ENCODE data around the gene SLC39A7. TPM values are rescaled to one million over a fixed set of nuclear protein-coding genes. Genes with fewer than 3 reads are reported as not detected.
A peak's percentile ranks its signal among the peaks of the same experiment; 100 is the strongest.

Gene SLC39A7
- total RNA-seq, 4 donors from 2014 or later: 21.9 to 45.4 (median 26.2) TPM

DNA sequence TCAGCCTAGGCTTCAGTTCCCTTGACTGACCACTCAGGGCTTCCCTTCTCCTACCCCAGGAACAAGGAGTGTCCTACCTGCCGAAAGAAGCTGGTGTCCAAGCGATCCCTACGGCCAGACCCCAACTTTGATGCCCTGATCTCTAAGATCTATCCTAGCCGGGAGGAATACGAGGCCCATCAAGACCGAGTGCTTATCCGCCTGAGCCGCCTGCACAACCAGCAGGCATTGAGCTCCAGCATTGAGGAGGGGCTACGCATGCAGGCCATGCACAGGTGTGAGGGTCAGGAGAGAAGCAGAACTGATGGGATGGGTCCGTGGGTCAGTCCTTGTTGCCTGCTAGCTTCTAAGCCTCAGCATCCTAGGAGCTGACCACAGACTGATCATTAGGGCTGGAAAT, 9.2 kb downstream of the SLC39A7 start:
- DNase-seq (no peak), ATAC-seq (no peak)
- in situ Hi-C loops (cut with MboI; ENCODE audit: low sequenced_read_pairs in 4 of 4): no loop called here
- Histone ChIP-seq H3K9me3 (no peaks in the 10 kb centered on the region), H3K4me3 (no peak overlapping the region), H3K27ac (no peak overlapping the region), H3K36me3 (peaks cover 0 to 16% of the 10 kb centered on the region in 2 donors), H3K27me3 (peaks cover 0 to 2% (median 0%) of the 10 kb centered on the region in 3 donors), H3K4me1 (peaks cover 24 to 34% of the 10 kb centered on the region in 2 donors)
- intact Hi-C loops (cut with DNase I; ENCODE audit: low total_unique reads): loop anchor here (2.0 kb wide), 2 partner anchors 39 to 63 kb away; partner anchors contain the start of gene RPS18
- no peak for TF ChIP-seq CTCF (IDR thresholded peaks at IDR 0.05 in 4 of 5, conservative IDR thresholded peaks at IDR 0.05 in 1 of 5)
- no peak for TF ChIP-seq POLR2A (IDR thresholded peaks at IDR 0.05)

DNA sequence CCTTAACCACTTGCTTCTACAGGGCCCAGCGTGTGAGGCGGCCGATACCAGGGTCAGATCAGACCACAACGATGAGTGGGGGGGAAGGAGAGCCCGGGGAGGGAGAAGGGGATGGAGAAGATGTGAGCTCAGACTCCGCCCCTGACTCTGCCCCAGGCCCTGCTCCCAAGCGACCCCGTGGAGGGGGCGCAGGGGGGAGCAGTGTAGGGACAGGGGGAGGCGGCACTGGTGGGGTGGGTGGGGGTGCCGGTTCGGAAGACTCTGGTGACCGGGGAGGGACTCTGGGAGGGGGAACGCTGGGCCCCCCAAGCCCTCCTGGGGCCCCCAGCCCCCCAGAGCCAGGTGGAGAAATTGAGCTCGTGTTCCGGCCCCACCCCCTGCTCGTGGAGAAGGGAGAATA, 10.5 kb downstream of the SLC39A7 start:
- Histone ChIP-seq H3K4me3 (no peak overlapping the region), H3K4me1 (peaks cover 20 to 29% of the 10 kb centered on the region in 2 donors), H3K27ac (no peak overlapping the region), H3K36me3 (peaks cover 0 to 16% of the 10 kb centered on the region in 2 donors), H3K27me3 (peaks cover 0 to 2% (median 0%) of the 10 kb centered on the region in 3 donors), H3K9me3 (no peaks in the 10 kb centered on the region)
- ATAC-seq (no peak), DNase-seq (no peak)
- intact Hi-C loops (cut with DNase I; ENCODE audit: low total_unique reads): no loop called here
- in situ Hi-C loops (cut with MboI; ENCODE audit: low sequenced_read_pairs in 4 of 4): no loop called here
- TF ChIP-seq POLR2A (IDR thresholded peaks at IDR 0.05) (no peak), CTCF (IDR thresholded peaks at IDR 0.05 in 4 of 5, conservative IDR thresholded peaks at IDR 0.05 in 1 of 5) (no peak)

DNA sequence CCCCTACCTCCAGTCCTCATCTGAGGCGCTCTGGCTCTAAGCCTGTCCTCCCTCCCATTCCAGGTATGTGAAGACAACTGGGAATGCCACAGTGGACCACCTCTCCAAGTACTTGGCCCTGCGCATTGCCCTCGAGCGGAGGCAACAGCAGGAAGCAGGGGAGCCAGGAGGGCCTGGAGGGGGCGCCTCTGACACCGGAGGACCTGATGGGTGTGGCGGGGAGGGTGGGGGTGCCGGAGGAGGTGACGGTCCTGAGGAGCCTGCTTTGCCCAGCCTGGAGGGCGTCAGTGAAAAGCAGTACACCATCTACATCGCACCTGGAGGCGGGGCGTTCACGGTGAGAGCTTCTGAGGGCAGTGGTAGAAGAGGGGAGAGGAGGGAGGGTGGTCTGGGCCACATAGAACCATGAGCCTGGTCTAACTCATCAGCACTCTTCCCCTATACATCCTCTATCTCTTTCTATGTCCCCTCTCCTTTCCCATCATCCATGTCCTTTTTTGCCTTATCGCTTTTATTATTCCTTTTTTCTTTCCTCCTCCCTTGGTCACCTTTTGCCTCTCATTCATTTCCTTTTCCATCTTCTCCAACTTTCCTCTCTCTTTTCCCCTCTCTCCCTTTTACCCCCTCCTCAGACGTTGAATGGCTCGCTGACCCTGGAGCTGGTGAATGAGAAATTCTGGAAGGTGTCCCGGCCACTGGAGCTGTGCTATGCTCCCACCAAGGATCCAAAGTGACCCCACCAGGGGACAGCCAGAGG, 11.2 kb downstream of the SLC39A7 start:
- no peak overlapping the region for H3K27ac ChIP-seq
- H3K36me3 ChIP-seq: peaks cover 0 to 16% of the 10 kb centered on the region in 2 donors
- no peak for DNase-seq
- no peak for ATAC-seq
- peaks cover 20 to 29% of the 10 kb centered on the region in 2 donors for H3K4me1 ChIP-seq
- in situ Hi-C loops (cut with MboI; ENCODE audit: low sequenced_read_pairs in 4 of 4) (no loop called here), intact Hi-C loops (cut with DNase I; ENCODE audit: low total_unique reads) (no loop called here)
- H3K4me3 ChIP-seq: no peak overlapping the region
- no peaks in the 10 kb centered on the region for H3K9me3 ChIP-seq
- H3K27me3 ChIP-seq: peaks cover 0 to 2% (median 0%) of the 10 kb centered on the region in 3 donors
- TF ChIP-seq CTCF (IDR thresholded peaks at IDR 0.05 in 4 of 5, conservative IDR thresholded peaks at IDR 0.05 in 1 of 5) (no peak), POLR2A (IDR thresholded peaks at IDR 0.05) (no peak)

DNA sequence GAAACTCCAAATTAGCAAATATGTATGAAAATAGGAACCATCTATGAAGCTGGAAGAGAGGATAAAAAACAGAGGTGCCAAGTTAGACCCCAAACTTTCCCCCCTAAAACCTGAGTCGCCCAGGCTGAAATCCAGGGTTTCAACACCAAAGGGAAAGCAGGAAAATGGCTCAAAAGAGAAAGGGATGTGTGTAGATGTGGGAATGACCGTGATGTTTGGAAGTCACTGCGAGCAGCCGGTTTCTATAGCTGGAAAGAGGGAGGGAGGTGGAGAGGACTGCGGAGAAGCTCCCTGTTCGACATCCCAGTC, 12.1 kb downstream of the SLC39A7 start:
- H3K27me3 ChIP-seq: peaks cover 0 to 2% (median 0%) of the 10 kb centered on the region in 3 donors
- DNase-seq (no peak), ATAC-seq (no peak)
- in situ Hi-C loops (cut with MboI; ENCODE audit: low sequenced_read_pairs in 4 of 4) (no loop called here), intact Hi-C loops (cut with DNase I; ENCODE audit: low total_unique reads) (no loop called here)
- no peaks in the 10 kb centered on the region for H3K9me3 ChIP-seq
- peaks cover 15 to 22% of the 10 kb centered on the region in 2 donors for H3K4me1 ChIP-seq
- peak overlapping the region; percentile 30 to 61 (median 52) for H3K4me3 ChIP-seq
- H3K36me3 ChIP-seq: peaks cover 0 to 16% of the 10 kb centered on the region in 2 donors
- TF ChIP-seq CTCF (IDR thresholded peaks at IDR 0.05 in 4 of 5, conservative IDR thresholded peaks at IDR 0.05 in 1 of 5) (no peak), POLR2A (IDR thresholded peaks at IDR 0.05) (no peak)
- no peak overlapping the region for H3K27ac ChIP-seq

Measured in gastrocnemius medialis (tissue), 4 donors.